Naive thymus-derived CD4-positive, alpha-beta T cell (primary cell): ENCODE measurements around the gene CTXND2. TPM values are rescaled to one million over a fixed set of nuclear protein-coding genes. Genes with fewer than 3 reads are reported as not detected.
"Not testable (repeated sequence)": the region's sequence is repeated elsewhere in the genome, so short reads cannot be mapped to it uniquely, and the experiment has no call there.

Experiments
- ATAC-seq: fragments of 150-1000 bp; cut with Tn5 transposase; 2 replicates; pipeline ENCODE4 v1.10.0; 2021; ENCODE audit warnings: mild to moderate bottlenecking, moderate library complexity
- CTCF ChIA-PET: fragments of 350-600 bp; sonication (Branson Sonifier 250); formaldehyde crosslinking; loops from one replicate; lab custom pipeline; 2021; ENCODE audit warnings: antibody characterized with exemption; lab: Charles Lee
- POLR2A ChIA-PET: fragments of 350-600 bp; sonication (Branson Sonifier 250); formaldehyde crosslinking; loops from one replicate; lab custom pipeline; 2021; ENCODE audit warnings: antibody characterized with exemption, inconsistent platforms; lab: Charles Lee
- DNase-seq, 9 donors: peaks; one replicate each; pipeline versions ENCODE4 v3.0.0 to v3.0.0-alpha.2; 2020 to 2022; ENCODE audit warnings: mixed read lengths in 1 of 9
- H3K27ac ChIP-seq: one replicate; pipeline ENCODE4 v1.7.0; 2013; ENCODE audit warnings: mild to moderate bottlenecking, low read depth, low read length, moderate library complexity
- H3K27me3 ChIP-seq, 2 donors: one replicate each; pipeline ENCODE4 v1.7.0; 2013; ENCODE audit warnings: low read length in 2 of 2, mild to moderate bottlenecking in 2 of 2, moderate library complexity in 2 of 2; ENCODE audit not compliant: control insufficient read depth in 2 of 2, insufficient read depth in 2 of 2
- H3K36me3 ChIP-seq, 3 experiments: 1 replicate in 2 of 3; 2 replicates in 1 of 3; pipeline ENCODE4 v1.7.0; 2013; ENCODE audit warnings: low read length in 3 of 3, mild to moderate bottlenecking in 3 of 3, moderate library complexity in 1 of 3; ENCODE audit not compliant: insufficient read depth in 3 of 3, control insufficient read depth in 2 of 3
- H3K4me1 ChIP-seq, 2 donors: one replicate each; pipeline ENCODE4 v1.7.0; 2013; ENCODE audit warnings: low read length in 2 of 2, mild to moderate bottlenecking in 2 of 2, moderate library complexity in 1 of 2; ENCODE audit not compliant: control insufficient read depth in 2 of 2, insufficient read depth in 2 of 2
- H3K4me3 ChIP-seq: 2 replicates; pipeline ENCODE4 v1.7.0; 2013; ENCODE audit warnings: mild to moderate bottlenecking, low read length
- H3K9me3 ChIP-seq, 3 experiments: 1 replicate in 2 of 3; 2 replicates in 1 of 3; pipeline ENCODE4 v1.7.0; 2013; ENCODE audit warnings: low read length in 3 of 3; ENCODE audit not compliant: control insufficient read depth in 2 of 3
- H3K27ac Mint-ChIP-seq, 9 donors: one replicate each; pipeline ENCODE4 v1.8.0; 2020 to 2022; ENCODE audit warnings: mixed read lengths in 9 of 9, mild to moderate bottlenecking in 8 of 9, moderate library complexity in 5 of 9, inconsistent platforms in 2 of 9
- H3K27me3 Mint-ChIP-seq, 5 donors: one replicate each; pipeline ENCODE4 v1.8.0; 2021 to 2022; ENCODE audit warnings: mixed read lengths in 5 of 5, mild to moderate bottlenecking in 1 of 5
- H3K36me3 Mint-ChIP-seq, 5 donors: one replicate each; pipeline ENCODE4 v1.8.0; 2020 to 2022; ENCODE audit warnings: mixed read lengths in 5 of 5, mild to moderate bottlenecking in 3 of 5, inconsistent platforms in 1 of 5
- H3K4me1 Mint-ChIP-seq, 7 donors: one replicate each; pipeline ENCODE4 v1.8.0; 2020 to 2022; ENCODE audit warnings: mixed read lengths in 7 of 7, mild to moderate bottlenecking in 3 of 7, inconsistent platforms in 1 of 7
- H3K4me3 Mint-ChIP-seq, 10 donors: one replicate each; pipeline ENCODE4 v1.8.0; 2020 to 2022; ENCODE audit warnings: mild to moderate bottlenecking in 10 of 10, mixed read lengths in 10 of 10, moderate library complexity in 6 of 10, inconsistent platforms in 2 of 10
- H3K9me3 Mint-ChIP-seq, 11 donors: one replicate each; pipeline ENCODE4 v1.8.0; 2020 to 2022; ENCODE audit warnings: mixed read lengths in 11 of 11, mild to moderate bottlenecking in 4 of 11, inconsistent platforms in 1 of 11, moderate library complexity in 1 of 11
- intact Hi-C, 2 donors: fragments of 100-400 bp; cut with micrococcal nuclease; formaldehyde crosslinking; loops; one replicate each; pipeline ENCODE4 v1.15.1; 2023
- polyA plus RNA-seq, 2 donors: library from polyadenylated mRNA; unstranded; fragments of 300-500 nt; fragmentation: Illumina TruSeq; gene quantifications; one replicate each; pipeline ENCODE4 v1.2.3, GENCODE V29; 2021
- total RNA-seq, 6 experiments: library from RNA in 5 of 6; stranded (reverse) in 5 of 6; gene quantifications; 1 replicate in 5 of 6; 2 replicates in 1 of 6; pipeline ENCODE4 v1.2.3 and lab custom pipeline; 2021 to 2026

Gene CTXND2
- total and polyA plus RNA-seq, 7 experiments from 2014 or later, result not detected

GRCh38 chr1:150878931-150879330 is 8.0 kb upstream of the CTXND2 start:
- H3K36me3 Mint-ChIP-seq, H3K27me3 Mint-ChIP-seq, H3K4me3 Mint-ChIP-seq, H3K27ac ChIP-seq, H3K27ac Mint-ChIP-seq, H3K9me3 ChIP-seq, ATAC-seq, H3K9me3 Mint-ChIP-seq, H3K4me3 ChIP-seq, DNase-seq, H3K27me3 ChIP-seq, H3K36me3 ChIP-seq: not testable (repeated sequence)
- H3K4me1 ChIP-seq, result peaks cover 0 to 18% of the 10 kb centered on the region in 2 donors
- ChIA-PET CTCF (interaction anchor here (0.6 to 0.8 kb wide), 4 partner anchors 20 to 867 kb away, joined by 4 to 7 read pairs (median 5); no protein-coding TSS in a partner anchor), POLR2A (interaction anchor here (0.6 kb wide), 1 partner anchor 10 kb away, joined by 3 read pairs; no protein-coding TSS in a partner anchor)
- intact Hi-C loops, result loop anchor here in 1 of 2 donors (5.0 kb wide), 1 partner anchor 317 kb away; no protein-coding TSS in a partner anchor
- H3K4me1 Mint-ChIP-seq, result peaks cover 10 to 34% (median 25%) of the 10 kb centered on the region in 7 donors

- H3K4me1 Mint-ChIP-seq, result peaks cover 0 to 20% (median 7%) of the 10 kb centered on the region in 7 donors
- DNase-seq, result no peak
- no peaks in the 10 kb centered on the region for H3K36me3 Mint-ChIP-seq
- intact Hi-C loops, result no loop called here
- ATAC-seq, result peak; percentile 43
- H3K9me3 Mint-ChIP-seq, result no peaks in the 10 kb centered on the region
- no peak overlapping the region for H3K4me3 Mint-ChIP-seq
- no peak overlapping the region for H3K27ac Mint-ChIP-seq
- H3K27me3 ChIP-seq, result no peaks in the 10 kb centered on the region
- no peaks in the 10 kb centered on the region for H3K36me3 ChIP-seq
- CTCF ChIA-PET, result interaction anchor here (0.6 to 1.1 kb wide), 2 partner anchors 12 to 29 kb away, joined by 3 to 4 read pairs; no protein-coding TSS in a partner anchor
- no peaks in the 10 kb centered on the region for H3K9me3 ChIP-seq
- H3K4me1 ChIP-seq, result no peaks in the 10 kb centered on the region
- H3K4me3 ChIP-seq, result no peak overlapping the region
- H3K27me3 Mint-ChIP-seq, result no peaks in the 10 kb centered on the region
- no peak overlapping the region for H3K27ac ChIP-seq
- POLR2A ChIA-PET, result no interaction called here
These were observed 5.4 kb upstream of the CTXND2 start for GRCh38 chr1:150881331-150882070.

- H3K9me3 ChIP-seq, DNase-seq, H3K9me3 Mint-ChIP-seq, H3K4me3 Mint-ChIP-seq, ATAC-seq, H3K27me3 ChIP-seq, H3K27ac ChIP-seq, H3K4me1 ChIP-seq, H3K27ac Mint-ChIP-seq, intact Hi-C loops, H3K4me3 ChIP-seq, H3K36me3 ChIP-seq, H3K36me3 Mint-ChIP-seq, POLR2A ChIA-PET, H3K27me3 Mint-ChIP-seq: not testable (repeated sequence)
- H3K4me1 Mint-ChIP-seq, result peaks cover 0 to 17% (median 0%) of the 10 kb centered on the region in 7 donors
- CTCF ChIA-PET, result interaction anchor here (0.6 kb wide), 2 partner anchors 47 to 113 kb away, joined by 3 read pairs; no protein-coding TSS in a partner anchor
These were observed 3.8 kb upstream of the CTXND2 start for GRCh38 chr1:150883121-150883520.

DNA sequence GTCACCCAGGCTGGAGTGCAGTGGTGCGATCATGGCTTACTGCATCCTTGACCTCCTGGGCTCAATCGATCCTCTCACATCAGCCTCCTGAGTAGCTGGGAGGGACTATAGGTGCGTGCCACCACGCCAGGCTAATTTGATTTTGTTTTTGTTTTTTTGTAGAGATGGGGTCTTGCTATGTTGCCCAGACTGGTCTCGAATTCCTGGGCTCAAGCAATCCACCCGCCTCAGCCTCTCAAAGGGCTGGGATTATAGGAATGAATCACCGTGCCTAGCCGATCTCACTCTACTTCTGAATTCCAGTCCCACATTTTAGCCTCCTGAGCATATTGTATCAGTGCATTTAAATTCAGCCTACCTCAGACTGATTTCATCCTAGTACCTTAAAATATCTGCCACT is 1.8 kb downstream of the CTXND2 start:
- H3K27ac Mint-ChIP-seq, result no peak overlapping the region
- no peaks in the 10 kb centered on the region for H3K36me3 ChIP-seq
- H3K4me3 ChIP-seq, result no peak overlapping the region
- DNase-seq, result no peak
- no peak for ATAC-seq
- H3K4me3 Mint-ChIP-seq, result peak overlapping the region in 1 of 10 donors; percentile 67
- H3K36me3 Mint-ChIP-seq, result peaks cover 0 to 3% (median 0%) of the 10 kb centered on the region in 5 donors
- H3K27ac ChIP-seq, result no peak overlapping the region
- H3K4me1 ChIP-seq, result peaks cover 11 to 16% of the 10 kb centered on the region in 2 donors
- CTCF ChIA-PET, result no interaction called here
- no peaks in the 10 kb centered on the region for H3K27me3 ChIP-seq
- peaks cover 0 to 2% (median 0%) of the 10 kb centered on the region in 11 donors for H3K9me3 Mint-ChIP-seq
- POLR2A ChIA-PET, result no interaction called here
- intact Hi-C loops, result no loop called here
- H3K9me3 ChIP-seq, result no peaks in the 10 kb centered on the region
- peaks cover 0 to 6% (median 0%) of the 10 kb centered on the region in 5 donors for H3K27me3 Mint-ChIP-seq
- peaks cover 16 to 34% (median 29%) of the 10 kb centered on the region in 7 donors for H3K4me1 Mint-ChIP-seq

GRCh38 chr1:150890033-150890416 is 3.1 kb downstream of the CTXND2 start:
- Mint-ChIP-seq H3K27ac (peak overlapping the region in 5 of 9 donors; percentile 2 to 55 (median 42)), H3K4me3 (peak overlapping the region; percentile 10 to 81 (median 64)), H3K27me3 (peaks cover 0 to 6% (median 0%) of the 10 kb centered on the region in 5 donors), H3K9me3 (peaks cover 0 to 2% (median 0%) of the 10 kb centered on the region in 11 donors), H3K36me3 (peaks cover 0 to 3% (median 0%) of the 10 kb centered on the region in 5 donors), H3K4me1 (peaks cover 16 to 34% (median 29%) of the 10 kb centered on the region in 7 donors)
- Histone ChIP-seq H3K36me3 (no peaks in the 10 kb centered on the region), H3K9me3 (no peaks in the 10 kb centered on the region), H3K27me3 (no peaks in the 10 kb centered on the region), H3K4me3 (peak overlapping the region; percentile 5), H3K4me1 (peaks cover 11 to 16% of the 10 kb centered on the region in 2 donors), H3K27ac (no peak overlapping the region)
- ATAC-seq (peak; percentile 61), DNase-seq (peak in 6 of 9 donors; percentile 28 to 62 (median 56))
- POLR2A ChIA-PET, result interaction anchor here (0.7 kb wide), 1 partner anchor 13 kb away, joined by 4 read pairs; no protein-coding TSS in a partner anchor
- CTCF ChIA-PET, result interaction anchor here (0.5 to 1.1 kb wide), 2 partner anchors 21 to 29 kb away, joined by 3 to 4 read pairs; no protein-coding TSS in a partner anchor
- intact Hi-C loops, result loop anchor here in 1 of 2 donors (1.0 to 2.0 kb wide), 2 partner anchors 14 to 33 kb away; partner anchors contain the start of gene ARNT

- ATAC-seq, result no peak
- H3K9me3 ChIP-seq, result no peaks in the 10 kb centered on the region
- intact Hi-C loops, result no loop called here
- peaks cover 11 to 16% of the 10 kb centered on the region in 2 donors for H3K4me1 ChIP-seq
- H3K9me3 Mint-ChIP-seq, result peaks cover 0 to 2% (median 0%) of the 10 kb centered on the region in 11 donors
- H3K4me3 Mint-ChIP-seq, result no peak overlapping the region
- H3K36me3 ChIP-seq, result no peaks in the 10 kb centered on the region
- no peak overlapping the region for H3K27ac Mint-ChIP-seq
- H3K27me3 Mint-ChIP-seq, result peaks cover 0 to 9% (median 0%) of the 10 kb centered on the region in 5 donors
- H3K4me3 ChIP-seq, result no peak overlapping the region
- CTCF ChIA-PET, result no interaction called here
- H3K36me3 Mint-ChIP-seq, result peaks cover 0 to 3% (median 0%) of the 10 kb centered on the region in 5 donors
- POLR2A ChIA-PET, result interaction anchor here (0.6 kb wide), 2 partner anchors 264 to 624 kb away, joined by 3 read pairs; partner anchors contain the start of gene APH1A
- no peak overlapping the region for H3K27ac ChIP-seq
- no peaks in the 10 kb centered on the region for H3K27me3 ChIP-seq
- peaks cover 13 to 34% (median 26%) of the 10 kb centered on the region in 7 donors for H3K4me1 Mint-ChIP-seq
- DNase-seq, result no peak
These were observed 6.5 kb downstream of the CTXND2 start for GRCh38 chr1:150893336-150893913.
